ENCODE results near the gene ABCB10.
"Not testable (repeated sequence)": the region's sequence is repeated elsewhere in the genome, so short reads cannot be mapped to it uniquely, and the experiment has no call there.

ABCB10 gene

DNA sequence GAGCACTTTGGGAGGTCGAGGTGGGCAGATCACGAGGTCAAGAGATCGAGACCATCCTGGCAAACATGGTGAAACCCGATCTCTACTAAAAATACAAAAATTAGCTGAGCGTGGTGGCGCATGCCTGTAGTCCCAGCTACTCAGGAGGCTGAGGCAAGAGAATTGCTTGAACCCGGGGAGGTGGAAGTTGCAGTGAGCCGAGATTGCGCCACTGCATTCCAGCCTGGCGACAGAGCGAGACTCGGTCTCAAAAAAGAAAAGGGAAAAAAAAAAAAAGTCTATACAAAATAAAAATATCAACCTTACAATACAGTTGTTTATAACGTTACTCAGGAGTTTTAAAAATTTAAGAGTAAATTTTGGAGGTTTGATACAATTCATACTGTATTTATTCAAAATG, 82.6 kb downstream of the ABCB10 start:
- H3K36me3 ChIP-seq (ENCODE audit: control insufficient read depth, insufficient read depth, low read length), result peaks cover 77% of the 10 kb centered on the region
- not testable (repeated sequence) for H3K9me3 ChIP-seq (ENCODE audit: control insufficient read depth, low read length); H3K27ac ChIP-seq (ENCODE audit: low read depth, low read length, severe bottlenecking); H3K4me1 ChIP-seq (ENCODE audit: control insufficient read depth, insufficient read depth, low read length, poor library complexity, severe bottlenecking); H3K4me3 ChIP-seq (ENCODE audit: extremely low read depth, insufficient read depth, low read length, poor library complexity, severe bottlenecking)
- WGBS, 2 experiments (ENCODE audit: insufficient coverage in 2 of 2), result 96 to 100% methylated on average over 7 of the region's 13 CpGs

DNA sequence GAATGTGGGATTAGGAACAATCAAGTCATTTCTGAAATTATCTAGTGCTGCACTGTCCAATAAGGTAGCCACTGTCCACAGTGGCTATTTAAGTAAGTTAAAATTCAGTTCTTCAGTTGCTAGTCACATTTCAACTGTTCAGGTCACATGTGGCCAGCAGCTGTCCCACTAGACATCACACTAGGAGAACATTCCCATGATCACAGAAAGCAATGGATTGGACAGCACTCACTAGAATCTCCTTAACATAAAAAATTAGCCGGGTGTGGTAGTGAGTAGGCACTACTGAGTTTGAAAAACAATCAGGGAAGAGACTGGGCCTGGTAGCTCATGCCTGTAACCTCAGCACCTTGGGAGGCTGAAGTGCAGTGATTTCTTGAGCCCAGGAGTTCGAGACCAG, 84.0 kb downstream of the ABCB10 start:
- Histone ChIP-seq H3K27ac (ENCODE audit: low read depth, low read length, severe bottlenecking) (no peak overlapping the region), H3K4me1 (ENCODE audit: control insufficient read depth, insufficient read depth, low read length, poor library complexity, severe bottlenecking) (no peaks in the 10 kb centered on the region), H3K36me3 (ENCODE audit: control insufficient read depth, insufficient read depth, low read length) (peaks cover 78% of the 10 kb centered on the region), H3K4me3 (ENCODE audit: extremely low read depth, insufficient read depth, low read length, poor library complexity, severe bottlenecking) (no peak overlapping the region), H3K9me3 (ENCODE audit: control insufficient read depth, low read length) (no peaks in the 10 kb centered on the region)
- WGBS, 2 experiments (ENCODE audit: insufficient coverage in 2 of 2), result 80 to 96% methylated on average over 1 to 2 of the region's 2 CpGs

DNA sequence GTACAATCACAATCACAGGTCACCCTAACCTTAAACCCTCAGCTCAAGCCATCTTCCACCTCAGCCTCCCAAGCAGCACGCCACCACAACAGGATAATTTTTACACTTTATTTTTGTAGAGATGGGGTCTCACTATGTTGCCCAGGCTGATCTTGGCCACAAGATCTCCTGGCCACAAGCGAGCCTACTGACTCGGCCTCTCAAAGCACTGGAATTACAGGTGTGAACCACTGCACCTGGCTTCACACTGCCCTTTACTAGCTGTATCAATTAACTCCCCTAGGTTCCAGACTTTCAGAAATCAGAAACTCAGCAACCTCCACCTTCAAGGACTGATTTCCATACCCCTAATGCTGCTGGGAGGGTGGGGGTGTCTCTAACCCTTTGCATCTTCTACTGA, 87.3 kb downstream of the ABCB10 start:
- Histone ChIP-seq H3K9me3 (ENCODE audit: control insufficient read depth, low read length) (no peaks in the 10 kb centered on the region), H3K27ac (ENCODE audit: low read depth, low read length, severe bottlenecking) (no peak overlapping the region), H3K36me3 (ENCODE audit: control insufficient read depth, insufficient read depth, low read length) (peaks cover 70% of the 10 kb centered on the region), H3K4me3 (ENCODE audit: extremely low read depth, insufficient read depth, low read length, poor library complexity, severe bottlenecking) (no peak overlapping the region), H3K4me1 (ENCODE audit: control insufficient read depth, insufficient read depth, low read length, poor library complexity, severe bottlenecking) (no peaks in the 10 kb centered on the region)
- WGBS, 2 experiments (ENCODE audit: insufficient coverage in 2 of 2), result 87 to 96% methylated on average over 2 of the region's 3 CpGs

DNA sequence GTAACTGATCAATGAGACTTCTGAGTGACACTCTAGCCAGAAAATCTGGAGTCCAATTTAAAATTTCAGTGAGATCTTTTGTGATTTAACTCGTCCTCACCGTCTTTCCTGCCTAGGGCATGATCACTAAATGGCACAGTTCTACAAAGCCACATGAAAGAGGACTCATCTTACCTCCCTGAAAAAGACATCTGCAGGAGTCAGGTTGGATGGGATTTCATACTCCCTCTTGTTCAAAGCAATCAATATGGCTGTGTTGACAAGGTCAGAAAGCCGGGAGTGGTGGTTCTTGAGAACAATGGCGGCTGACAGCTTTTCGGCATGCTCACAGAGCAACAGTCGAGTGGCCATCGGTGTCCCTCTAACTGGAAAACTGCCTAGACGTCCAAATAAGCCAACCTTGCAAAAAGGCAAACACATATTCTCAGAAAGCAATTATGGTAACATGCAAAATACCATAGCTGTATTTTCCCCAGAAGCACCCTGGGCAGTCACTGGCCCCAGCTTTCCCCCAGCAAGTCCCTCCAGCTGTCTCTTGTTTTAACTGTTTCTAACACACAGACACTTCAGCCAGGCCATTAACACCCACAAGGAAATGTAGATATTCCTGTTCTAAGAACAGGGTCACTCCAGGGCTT, 88.0 kb downstream of the ABCB10 start:
- no peak overlapping the region for H3K4me3 ChIP-seq (ENCODE audit: extremely low read depth, insufficient read depth, low read length, poor library complexity, severe bottlenecking)
- H3K27ac ChIP-seq (ENCODE audit: low read depth, low read length, severe bottlenecking), result no peak overlapping the region
- peaks cover 70% of the 10 kb centered on the region for H3K36me3 ChIP-seq (ENCODE audit: control insufficient read depth, insufficient read depth, low read length)
- no peaks in the 10 kb centered on the region for H3K4me1 ChIP-seq (ENCODE audit: control insufficient read depth, insufficient read depth, low read length, poor library complexity, severe bottlenecking)
- 93 to 95% methylated on average over 8 of the region's 8 CpGs for WGBS, 2 experiments (ENCODE audit: insufficient coverage in 2 of 2)
- no peaks in the 10 kb centered on the region for H3K9me3 ChIP-seq (ENCODE audit: control insufficient read depth, low read length)

DNA sequence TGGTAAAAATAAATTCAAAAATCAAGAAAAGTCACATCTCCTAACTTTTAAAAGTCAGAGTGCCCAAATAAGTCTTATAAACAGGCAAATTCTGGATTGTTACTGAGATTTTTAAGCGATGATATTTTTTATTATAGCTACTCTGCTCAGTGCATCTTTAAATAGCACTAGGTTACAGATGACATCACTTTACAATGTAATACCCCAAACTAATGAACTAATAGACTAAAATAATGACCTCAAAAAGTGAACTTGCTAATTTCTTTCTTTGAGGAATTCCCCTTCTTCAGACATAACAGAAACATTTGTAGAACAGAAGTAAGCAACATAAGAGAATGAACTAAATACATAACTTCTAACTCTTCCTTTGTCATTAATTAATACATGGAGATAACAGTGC, 91.6 kb downstream of the ABCB10 start:
- Histone ChIP-seq H3K4me1 (ENCODE audit: control insufficient read depth, insufficient read depth, low read length, poor library complexity, severe bottlenecking) (no peaks in the 10 kb centered on the region), H3K27ac (ENCODE audit: low read depth, low read length, severe bottlenecking) (no peak overlapping the region), H3K36me3 (ENCODE audit: control insufficient read depth, insufficient read depth, low read length) (peaks cover 83% of the 10 kb centered on the region), H3K9me3 (ENCODE audit: control insufficient read depth, low read length) (no peaks in the 10 kb centered on the region), H3K4me3 (ENCODE audit: extremely low read depth, insufficient read depth, low read length, poor library complexity, severe bottlenecking) (no peak overlapping the region)
- no CpG with 5 or more reads among the region's 1 CpG for WGBS, 2 experiments (ENCODE audit: insufficient coverage in 2 of 2)
